B cell (primary cell): Measurements from ENCODE around the gene GAREM2. TPM values are rescaled to one million over a fixed set of nuclear protein-coding genes. Genes with fewer than 3 reads are reported as not detected.

Experiments used
- ATAC-seq: fragments of 200-7000 bp; cut with Tn5 transposase; one replicate; pipeline ENCODE4 v1.10.0; 2021; ENCODE audit warnings: low read depth, mild to moderate bottlenecking, moderate number of reproducible peaks, moderate library complexity
- CTCF ChIA-PET: fragments of 350-600 bp; sonication (Branson Sonifier 250); formaldehyde crosslinking; loops from one replicate; lab custom pipeline; 2021; ENCODE audit warnings: antibody characterized with exemption, inconsistent platforms; lab: Charles Lee
- POLR2A ChIA-PET: fragments of 350-600 bp; sonication (Branson Sonifier 250); formaldehyde crosslinking; loops from one replicate; lab custom pipeline; 2021; ENCODE audit warnings: antibody characterized with exemption; lab: Charles Lee
- DNase-seq: peaks from one replicate; pipeline ENCODE4 v3.0.0; 2013
- H2AFZ ChIP-seq: 2 replicates; pipeline ENCODE4 v1.6.1; 2012; ENCODE audit warnings: mild to moderate bottlenecking, low read depth, low read length; ENCODE audit not compliant: insufficient read depth, poor library complexity, severe bottlenecking
- H3K27ac ChIP-seq, 2 donors: 1 replicate in 1 of 2; 2 replicates in 1 of 2; pipeline ENCODE4 v1.5.1; 2012 to 2013; ENCODE audit warnings: low read length in 2 of 2, mild to moderate bottlenecking in 2 of 2, moderate library complexity in 1 of 2
- H3K27me3 ChIP-seq, 4 experiments: fragments of 200-600 bp in 1 of 4; sonication (generic) in 1 of 4; replicated peaks in 1 of 4; 1 replicate in 2 of 4; 2 replicates in 2 of 4; pipeline versions ENCODE4 v1.6.1 to v1.7.0; 2013 to 2016; ENCODE audit warnings: low read length in 3 of 4, mild to moderate bottlenecking in 2 of 4, mixed read lengths in 1 of 4, moderate library complexity in 1 of 4; ENCODE audit not compliant: insufficient read depth in 4 of 4, control insufficient read depth in 3 of 4; ENCODE audit errors: control extremely low read depth in 1 of 4
- H3K36me3 ChIP-seq, 2 experiments: replicated peaks in 1 of 2; 1 replicate in 1 of 2; 2 replicates in 1 of 2; pipeline versions ENCODE4 v1.6.1 to v1.7.1; 2013; ENCODE audit warnings: low read length in 1 of 2; ENCODE audit not compliant: insufficient read depth in 2 of 2, control insufficient read depth in 1 of 2; ENCODE audit errors: control extremely low read depth in 1 of 2, extremely low read depth in 1 of 2
- H3K4me1 ChIP-seq, 2 donors: fragments of 200-600 bp in 1 of 2; sonication (generic) in 1 of 2; 1 replicate in 1 of 2; 2 replicates in 1 of 2; pipeline versions ENCODE4 v1.5.1 to v1.6.1; 2013 to 2017; ENCODE audit warnings: low read length in 2 of 2; ENCODE audit not compliant: control insufficient read depth in 2 of 2, insufficient read depth in 2 of 2
- H3K4me2 ChIP-seq: replicated peaks from 2 replicates; pipeline ENCODE3; 2012; ENCODE audit warnings: mild to moderate bottlenecking, low read depth, low read length; ENCODE audit not compliant: poor library complexity, severe bottlenecking
- H3K4me3 ChIP-seq, 5 experiments: fragments of 200-600 bp in 1 of 5; sonication (generic) in 1 of 5; 1 replicate in 3 of 5; 2 replicates in 2 of 5; pipeline versions ENCODE4 v1.5.1 to v1.7.0; 2011 to 2016; ENCODE audit warnings: low read length in 4 of 5, mild to moderate bottlenecking in 4 of 5, low read depth in 2 of 5, control low read depth in 1 of 5, moderate library complexity in 1 of 5; ENCODE audit not compliant: insufficient read depth in 1 of 5; ENCODE audit errors: control extremely low read depth in 1 of 5, extremely low read depth in 1 of 5
- H3K79me2 ChIP-seq: fragments of 200-600 bp; sonication (generic); one replicate; pipeline ENCODE4 v1.6.0; 2016; ENCODE audit warnings: low read length; ENCODE audit not compliant: control insufficient read depth, insufficient read depth
- H3K9ac ChIP-seq: fragments of 200-600 bp; sonication (generic); 2 replicates; pipeline ENCODE4 v1.6.1; 2017; ENCODE audit warnings: mild to moderate bottlenecking, low read length, moderate library complexity
- H3K9me3 ChIP-seq, 3 donors: one replicate each; pipeline versions ENCODE4 v1.6.1 to v1.7.1; 2013; ENCODE audit warnings: low read length in 2 of 3; ENCODE audit not compliant: control insufficient read depth in 2 of 3, insufficient read depth in 1 of 3; ENCODE audit errors: control extremely low read depth in 1 of 3
- H4K20me1 ChIP-seq: 2 replicates; pipeline ENCODE4 v1.6.0; 2012; ENCODE audit warnings: mild to moderate bottlenecking, low read length; ENCODE audit not compliant: insufficient read depth, control insufficient read depth, poor library complexity, severe bottlenecking
- H3K27ac Mint-ChIP-seq: one replicate; pipeline ENCODE4 v1.8.0; 2021; ENCODE audit warnings: mixed read lengths
- H3K27me3 Mint-ChIP-seq: one replicate; pipeline ENCODE4 v1.8.0; 2021; ENCODE audit warnings: mixed read lengths
- H3K4me1 Mint-ChIP-seq: one replicate; pipeline ENCODE4 v1.8.0; 2021; ENCODE audit warnings: mixed read lengths
- H3K4me3 Mint-ChIP-seq: one replicate; pipeline ENCODE4 v1.8.0; 2021; ENCODE audit warnings: mixed read lengths
- H3K9me3 Mint-ChIP-seq: one replicate; pipeline ENCODE4 v1.8.0; 2022; ENCODE audit warnings: mixed read lengths; ENCODE audit not compliant: insufficient read depth
- CTCF ChIP-seq: fragments of 200-600 bp; IDR thresholded peaks from one replicate; pipeline ENCODE4 v1.8.0; 2022; ENCODE audit warnings: antibody characterized with exemption, mild to moderate bottlenecking
- EZH2 ChIP-seq: IDR thresholded peaks from 2 replicates; pipeline ENCODE4 v1.6.1; 2012; ENCODE audit warnings: borderline replicate concordance, low read depth, mild to moderate bottlenecking, moderate library complexity, low read length; ENCODE audit not compliant: insufficient read depth, poor library complexity, severe bottlenecking
- WGBS: methylation state at CpG from one replicate; pipeline ENCODE4 v1.1.5; 2013; ENCODE audit warnings: missing lambda C conversion rate; ENCODE audit not compliant: insufficient coverage; 5-methylcytosine and 5-hydroxymethylcytosine counted together
- intact Hi-C: fragments of 100-400 bp; cut with micrococcal nuclease; formaldehyde crosslinking; loops from one replicate; pipeline ENCODE4 v1.10.0; 2022
- polyA plus RNA-seq: library from polyadenylated mRNA; depleted of rRNA; stranded (reverse); fragments of >200 nt; gene quantifications from 2 replicates; pipeline ENCODE4 v1.2.3, GENCODE V29; 2012
- total RNA-seq, 2 donors: library from RNA; stranded (reverse); fragments of 120-200 nt in 1 of 2; gene quantifications; 1 replicate in 1 of 2; 2 replicates in 1 of 2; pipeline versions ENCODE4 v1.2.3 to v1.2.4, GENCODE V29; 2013 to 2022

Gene GAREM2
- total and polyA plus RNA-seq, 2 donors (not counting 1 experiment from before 2014, with no cell fraction given), result 0.27 to 1.7 TPM

DNA sequence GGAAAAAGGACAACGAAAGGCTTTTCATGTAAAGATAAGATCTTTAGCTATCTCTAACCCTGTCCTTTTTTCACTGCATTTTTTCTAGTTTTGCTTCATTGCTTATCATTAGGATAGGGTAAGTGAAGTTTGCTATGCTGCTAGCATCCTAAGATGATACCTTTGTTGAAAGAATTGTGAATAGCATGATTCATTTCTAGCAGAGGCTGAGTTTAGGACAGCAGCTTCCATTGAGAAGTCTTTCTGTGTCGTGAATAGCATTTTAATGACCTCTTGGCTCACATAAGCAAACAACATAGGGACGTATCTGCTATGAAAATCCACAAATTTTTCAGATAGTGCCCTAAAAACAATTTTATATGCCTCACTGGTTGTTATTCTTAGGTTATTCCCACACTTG, 36.4 kb upstream of the GAREM2 start:
- no peak overlapping the region for H3K4me3 ChIP-seq
- H4K20me1 ChIP-seq, result no peaks in the 10 kb centered on the region
- no CpG with 5 or more reads among the region's 3 CpGs for WGBS
- ChIA-PET POLR2A (no interaction called here), CTCF (no interaction called here)
- H3K4me2 ChIP-seq, result no peak overlapping the region
- Mint-ChIP-seq H3K27me3 (no peaks in the 10 kb centered on the region), H3K9me3 (no peaks in the 10 kb centered on the region), H3K27ac (no peak overlapping the region), H3K4me1 (no peaks in the 10 kb centered on the region), H3K4me3 (no peak overlapping the region)
- DNase-seq, result no peak
- no peak for TF ChIP-seq CTCF
- no peak for TF ChIP-seq EZH2
- ATAC-seq, result no peak
- H3K9ac ChIP-seq, result no peak overlapping the region
- H3K9me3 ChIP-seq, result no peaks in the 10 kb centered on the region
- H2AFZ ChIP-seq, result no peak overlapping the region
- no peak overlapping the region for H3K27ac ChIP-seq
- H3K36me3 ChIP-seq, result peaks cover 2 to 28% of the 10 kb centered on the region in 2 experiments
- no peaks in the 10 kb centered on the region for H3K4me1 ChIP-seq
- intact Hi-C loops, result no loop called here
- H3K27me3 ChIP-seq, result no peaks in the 10 kb centered on the region
- H3K79me2 ChIP-seq, result no peaks in the 10 kb centered on the region

- no peak overlapping the region for H3K4me2 ChIP-seq
- H3K79me2 ChIP-seq, result no peaks in the 10 kb centered on the region
- TF ChIP-seq EZH2 (no peak), CTCF (no peak)
- H4K20me1 ChIP-seq, result no peaks in the 10 kb centered on the region
- Mint-ChIP-seq H3K9me3 (no peaks in the 10 kb centered on the region), H3K4me3 (no peak overlapping the region), H3K27me3 (no peaks in the 10 kb centered on the region), H3K4me1 (no peaks in the 10 kb centered on the region), H3K27ac (no peak overlapping the region)
- H3K36me3 ChIP-seq, result peaks cover 2 to 17% of the 10 kb centered on the region in 2 experiments
- no peak overlapping the region for H3K9ac ChIP-seq
- 86% methylated on average over 7 of the region's 12 CpGs for WGBS
- H3K4me3 ChIP-seq, result no peak overlapping the region
- ChIA-PET CTCF (interaction anchor here (0.6 to 1.1 kb wide), 3 partner anchors 46 to 189 kb away, joined by 3 read pairs; no protein-coding TSS in a partner anchor), POLR2A (no interaction called here)
- H3K9me3 ChIP-seq, result no peaks in the 10 kb centered on the region
- H3K27ac ChIP-seq, result no peak overlapping the region
- DNase-seq, result no peak
- ATAC-seq, result no peak
- no peak overlapping the region for H2AFZ ChIP-seq
- H3K4me1 ChIP-seq, result no peaks in the 10 kb centered on the region
- intact Hi-C loops, result loop anchor here (10.0 kb wide), 1 partner anchor 535 kb away; no protein-coding TSS in a partner anchor
- H3K27me3 ChIP-seq, result no peaks in the 10 kb centered on the region
Measured at GRCh38 chr2:26139269-26140183, 33.4 kb upstream of the GAREM2 start.
